NCI-H2196 treated with DMSO at 0.1 percent for 48 hours (cell line): ENCODE results near the gene MRPS24.
"Not testable (repeated sequence)": the region's sequence is repeated elsewhere in the genome, so short reads cannot be mapped to it uniquely, and the experiment has no call there.

Experiments
- DNase-seq: peaks from one replicate; lab custom pipeline; 2025; ENCODE audit not compliant: unreplicated experiment; lab: John Stamatoyannopoulos, UW

MRPS24 gene

GRCh38 chr7:43869006-43869866, at the start of gene MRPS24:
Gene MRPS24, minus strand, starts transcription at chr7:43869517. Its CDS starts 22 bp downstream, at chr7:43869495.
- peak; percentile 90 for DNase-seq

DNA sequence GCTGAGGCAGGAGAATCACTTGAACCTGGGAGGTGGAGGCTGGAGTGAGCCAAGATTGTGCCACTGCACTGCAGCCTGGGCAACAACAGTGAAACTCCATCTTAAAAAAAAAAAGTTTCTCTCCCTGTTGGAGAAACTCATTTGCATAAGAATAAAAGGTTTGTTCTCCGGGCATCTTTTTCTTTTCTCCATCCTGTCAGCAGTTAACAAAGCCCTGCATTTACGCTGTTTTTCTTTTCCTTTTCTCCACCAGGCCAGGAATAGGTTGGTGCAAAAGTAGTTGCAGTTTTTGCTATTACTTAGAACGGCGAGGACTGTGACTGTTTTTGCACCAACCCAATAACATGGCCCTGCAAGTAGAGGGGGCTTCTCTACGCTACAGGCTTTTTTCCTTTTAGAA, 46.6 kb upstream of the MRPS24 start:
- no peak for DNase-seq

- DNase-seq: no peak
Observed at GRCh38 chr7:43914795-43915194, 45.5 kb upstream of the MRPS24 start.

DNA sequence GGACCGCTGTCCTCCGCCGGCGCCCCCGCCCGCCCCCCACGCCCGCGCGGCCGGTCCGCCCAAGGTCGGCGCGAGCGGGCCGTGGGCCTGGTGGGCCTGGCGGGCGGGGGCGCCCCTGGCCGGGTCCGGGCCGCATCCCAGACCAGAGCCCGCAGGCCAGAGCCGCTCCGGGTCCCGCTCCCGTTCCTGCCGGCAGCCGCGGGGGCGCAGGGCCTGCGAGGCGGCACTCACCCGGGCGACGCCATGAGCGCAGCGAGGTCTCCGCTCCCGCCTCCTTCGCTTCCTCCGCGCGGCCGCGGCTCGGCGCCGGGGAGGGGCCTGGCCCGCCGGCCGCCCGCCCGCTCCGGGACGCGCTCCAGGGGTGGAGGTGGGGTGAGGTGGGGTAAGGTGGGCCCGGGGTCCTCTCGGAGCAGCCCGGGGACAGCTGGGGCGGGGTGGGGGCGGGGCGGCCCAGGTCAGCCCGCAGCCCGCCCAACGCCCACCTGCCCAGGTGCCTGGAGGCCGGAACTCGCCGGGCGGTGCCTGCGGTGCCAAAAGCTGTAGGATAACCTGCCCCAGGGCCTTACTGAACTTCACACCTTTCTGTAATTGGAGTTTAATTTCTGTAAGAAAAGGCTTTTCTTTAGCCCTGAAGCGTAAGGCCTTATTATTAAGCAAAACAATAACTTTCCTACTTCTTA, 37.2 kb upstream of the MRPS24 start, which contains the start of gene URGCP:
Gene URGCP (minus strand): TSS at position 266 of the 680 bp plus-strand sequence. CDS start 21 bp downstream, at position 245.
- peak; percentile 9 for DNase-seq

- DNase-seq: no peak
Observed at GRCh38 chr7:43905956-43906330, 36.6 kb upstream of the MRPS24 start.

GRCh38 chr7:43905209-43905946, 36.1 kb upstream of the MRPS24 start:
- DNase-seq: no peak

DNA sequence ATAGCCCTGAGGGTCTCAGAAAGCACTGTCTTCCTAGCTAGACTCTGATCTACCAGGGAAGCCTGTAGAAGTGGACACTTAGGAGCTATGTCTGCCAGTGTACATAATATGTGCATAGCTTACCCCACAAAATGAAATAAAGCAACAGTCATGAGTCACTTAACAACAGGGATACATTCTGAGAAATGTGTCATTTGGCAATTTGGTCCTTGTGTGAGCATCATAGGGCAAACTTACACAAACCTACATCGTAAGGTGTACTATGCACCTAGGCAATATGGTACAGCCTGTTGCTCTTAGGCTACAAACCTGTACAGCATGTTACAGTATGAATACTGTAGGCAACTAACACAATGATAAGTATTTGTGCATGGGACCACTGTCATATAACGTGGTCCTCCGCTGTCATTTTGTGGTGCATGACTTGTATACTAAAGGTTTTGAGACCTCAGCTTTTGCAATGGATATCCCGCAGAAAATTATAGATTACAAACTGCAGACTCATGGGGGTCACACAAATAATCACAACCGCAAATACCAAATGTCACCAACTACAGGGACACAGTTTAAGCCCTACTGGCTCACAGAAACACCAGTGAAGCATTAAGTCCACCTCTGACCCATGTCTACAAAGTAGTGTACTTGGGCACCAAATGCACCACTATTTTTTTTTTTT, 35.4 kb upstream of the MRPS24 start:
- DNase-seq: no peak

GRCh38 chr7:43902542-43903054, 33.3 kb upstream of the MRPS24 start:
- DNase-seq: no peak

GRCh38 chr7:43898571-43898970, 29.3 kb upstream of the MRPS24 start:
- not testable (repeated sequence) for DNase-seq

DNA sequence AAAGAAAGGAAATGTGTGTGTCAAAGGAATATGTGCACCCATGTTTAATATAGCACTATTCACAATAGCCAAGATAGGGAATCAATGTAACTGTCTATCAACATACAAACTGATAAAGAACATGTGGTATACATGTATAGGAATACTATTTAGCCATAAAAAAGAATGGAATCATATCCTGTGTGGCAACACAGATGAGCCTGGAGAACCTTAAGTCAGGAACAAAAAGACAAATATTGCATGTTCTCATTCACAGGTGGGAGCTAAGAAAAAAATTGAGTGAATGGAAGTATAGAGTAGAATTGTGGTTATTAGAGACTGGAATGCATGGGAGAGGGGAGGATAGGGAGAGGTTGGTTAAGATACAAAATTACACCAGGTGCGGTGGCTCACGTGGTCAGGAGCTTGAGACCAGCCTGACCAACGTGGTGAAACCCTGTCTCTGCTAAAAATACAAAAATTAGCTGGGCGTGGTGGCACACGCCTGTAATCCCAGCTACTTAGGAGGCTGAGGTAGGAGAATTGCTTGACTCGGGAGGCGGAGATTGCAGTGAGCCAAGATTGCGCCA, 26.6 kb upstream of the MRPS24 start:
- DNase-seq: no peak

- DNase-seq: no peak
Observed at GRCh38 chr7:43891069-43891955, 22.0 kb upstream of the MRPS24 start.

DNA sequence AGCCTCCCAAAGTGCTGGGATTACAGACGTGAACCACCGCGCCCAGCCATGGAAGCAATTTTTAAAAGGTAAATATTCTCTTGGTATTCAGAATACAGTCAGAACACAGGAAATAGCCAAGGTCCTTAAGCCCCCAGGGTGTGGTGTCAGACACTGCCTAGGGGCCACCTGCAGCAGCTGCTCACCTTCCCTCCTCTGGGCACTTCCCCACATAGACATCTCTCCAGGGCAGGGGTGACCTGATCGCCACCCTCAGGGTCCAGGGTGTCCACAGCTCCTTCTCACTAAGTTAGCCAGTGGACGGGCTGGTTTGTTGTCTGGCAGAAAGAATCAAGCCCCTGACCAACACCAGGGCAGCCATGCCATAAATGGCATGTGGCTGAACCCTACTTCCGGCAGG, 21.2 kb upstream of the MRPS24 start:
- DNase-seq: no peak

GRCh38 chr7:43888993-43889945, 20.0 kb upstream of the MRPS24 start:
- no peak for DNase-seq

DNA sequence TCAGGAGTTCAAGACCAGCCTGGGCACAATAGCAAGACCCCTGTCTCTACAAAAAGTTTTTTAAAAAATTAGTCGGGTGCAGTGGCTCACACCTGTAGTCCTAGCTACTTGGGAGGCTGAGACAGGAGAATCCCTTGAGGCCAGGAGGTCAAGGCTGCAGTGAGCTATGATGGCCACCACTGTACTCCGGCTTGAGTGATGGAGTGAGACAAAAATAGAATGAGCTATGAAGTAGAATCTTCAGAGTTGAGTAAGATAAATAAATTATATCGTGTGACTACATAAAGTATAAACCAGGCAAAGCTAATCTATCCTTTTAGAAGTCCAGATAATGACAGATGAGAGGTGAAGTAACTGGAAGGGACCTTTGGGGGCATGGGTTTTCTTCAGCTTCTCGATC, 15.3 kb upstream of the MRPS24 start:
- no peak for DNase-seq

DNA sequence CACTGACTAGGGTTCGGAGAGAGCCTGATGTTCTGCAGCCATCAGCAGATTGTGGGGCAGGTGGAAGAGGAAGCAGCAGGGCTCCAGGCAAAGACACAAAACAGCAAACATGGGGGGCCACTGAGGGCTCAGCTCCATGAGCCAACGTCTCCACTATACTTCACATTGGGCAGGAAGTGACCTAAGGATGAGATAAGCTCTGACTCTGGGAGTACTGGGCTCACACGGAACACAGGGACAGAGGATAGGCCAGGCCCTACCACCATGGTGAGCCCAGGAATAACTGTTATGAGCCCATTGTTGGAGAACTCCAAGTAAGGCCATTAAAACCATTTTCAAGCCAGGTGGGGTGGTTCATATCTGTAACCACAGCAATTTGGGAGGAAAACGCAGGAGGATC, 14.9 kb upstream of the MRPS24 start:
- DNase-seq: no peak

GRCh38 chr7:43880596-43880995, 11.3 kb upstream of the MRPS24 start:
- no peak for DNase-seq

- DNase-seq: no peak
Observed at GRCh38 chr7:43879477-43879876, 10.2 kb upstream of the MRPS24 start.

DNA sequence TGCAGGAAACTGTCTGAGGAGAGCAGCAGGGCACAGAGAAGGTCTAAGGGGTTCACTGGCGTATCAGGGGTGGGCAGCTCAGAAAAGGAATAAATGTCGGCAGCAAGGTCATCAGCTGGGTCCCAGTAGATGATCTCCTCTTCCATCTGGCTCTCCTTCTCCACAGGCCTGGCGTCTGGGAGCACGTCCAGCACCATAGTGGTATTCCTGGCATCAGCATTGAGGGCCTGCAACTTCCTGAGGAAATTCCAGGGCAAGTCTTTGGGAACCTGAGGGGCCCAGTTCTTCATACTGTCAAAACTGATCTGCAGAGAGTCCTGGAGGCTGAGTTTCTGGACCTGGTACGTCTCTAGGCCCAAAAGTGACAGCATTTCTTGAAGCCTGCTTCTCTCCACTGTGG, 9.6 kb upstream of the MRPS24 start:
- DNase-seq: no peak
